HG03064 (cell line): ENCODE results near the gene CDH26.

ENCODE experiments used
- ATAC-seq: cut with Tn5 transposase; IDR thresholded peaks from one replicate; pipeline ENCODE4 v1.9.1; 2021; ENCODE audit warnings: low read depth; ENCODE audit not compliant: unreplicated experiment

The CDH26 gene

DNA sequence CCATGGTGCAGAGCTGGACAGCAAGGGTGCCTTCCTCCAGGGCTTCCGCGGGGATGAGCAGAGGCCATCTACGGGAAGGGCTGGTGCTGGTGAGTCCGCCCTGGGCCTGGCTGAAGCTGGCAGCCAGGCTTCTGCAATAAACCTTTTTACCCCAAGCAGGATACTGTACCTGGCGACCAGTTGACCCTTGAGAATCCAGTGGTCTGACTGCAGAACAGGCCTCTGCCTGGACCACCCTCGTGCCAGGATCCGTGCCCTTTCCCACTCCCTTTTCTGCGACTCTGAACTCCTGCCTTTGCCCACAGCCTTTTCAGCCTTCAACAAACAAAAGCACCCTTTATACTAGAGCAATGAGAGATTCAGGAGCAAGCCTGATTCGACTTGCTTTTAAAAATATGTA, 18.9 kb downstream of the CDH26 start:
- no peak for ATAC-seq

DNA sequence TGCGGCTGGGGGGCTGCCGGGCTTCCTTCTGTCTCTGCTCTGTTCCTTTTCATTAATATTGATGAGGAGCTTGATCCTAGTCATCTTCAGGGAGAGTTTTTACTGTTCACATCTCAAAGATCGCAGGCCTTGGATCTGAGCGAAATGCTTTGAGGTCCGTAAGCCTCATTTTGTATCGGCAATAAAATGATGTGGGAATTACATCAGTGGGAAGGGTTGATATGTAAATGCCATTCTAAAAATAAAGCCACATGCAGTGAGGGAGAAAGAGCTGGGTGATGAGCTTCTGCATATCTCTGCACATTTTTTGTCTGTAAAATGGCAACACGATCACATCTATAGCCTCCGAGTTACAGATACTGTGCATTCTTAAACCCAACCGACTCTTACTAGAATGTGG, 24.9 kb downstream of the CDH26 start:
- no peak for ATAC-seq

DNA sequence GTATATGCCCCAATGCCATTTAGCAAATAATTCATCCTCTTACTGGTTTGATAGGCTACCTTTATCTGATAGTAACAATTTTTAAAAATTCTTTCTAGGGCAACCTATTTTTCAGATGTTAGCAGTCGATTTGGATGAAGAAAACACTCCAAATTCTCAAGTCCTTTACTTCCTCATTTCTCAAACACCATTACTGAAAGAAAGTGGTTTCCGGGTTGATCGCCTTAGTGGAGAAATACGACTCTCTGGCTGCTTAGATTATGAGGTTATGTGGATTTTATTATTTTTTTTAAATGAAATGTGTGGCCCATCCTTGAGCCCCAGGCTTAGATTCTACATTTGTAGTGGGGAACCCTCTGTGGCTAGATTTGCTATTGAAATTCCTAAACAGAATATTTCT, 26.3 kb downstream of the CDH26 start:
- ATAC-seq, result no peak

DNA sequence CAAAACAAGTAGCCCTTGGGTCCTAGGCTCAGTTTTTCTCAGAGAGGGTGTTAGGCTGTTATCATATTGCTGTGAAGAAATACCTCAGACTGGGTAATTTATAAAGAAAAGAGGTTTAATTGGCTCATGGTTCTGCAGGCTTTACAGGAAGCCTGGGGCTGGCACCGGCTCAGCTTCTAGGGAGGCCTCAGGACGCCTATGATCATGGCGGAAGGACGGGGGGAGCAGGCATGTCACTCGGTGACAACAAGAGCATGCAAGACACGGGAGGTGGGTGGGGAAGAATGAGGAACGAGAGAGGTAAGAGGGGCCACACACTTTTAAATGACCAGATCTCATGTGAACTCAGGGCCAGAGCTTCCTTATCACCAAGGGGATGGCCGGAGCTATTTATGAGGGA, 26.9 kb downstream of the CDH26 start:
- no peak for ATAC-seq

DNA sequence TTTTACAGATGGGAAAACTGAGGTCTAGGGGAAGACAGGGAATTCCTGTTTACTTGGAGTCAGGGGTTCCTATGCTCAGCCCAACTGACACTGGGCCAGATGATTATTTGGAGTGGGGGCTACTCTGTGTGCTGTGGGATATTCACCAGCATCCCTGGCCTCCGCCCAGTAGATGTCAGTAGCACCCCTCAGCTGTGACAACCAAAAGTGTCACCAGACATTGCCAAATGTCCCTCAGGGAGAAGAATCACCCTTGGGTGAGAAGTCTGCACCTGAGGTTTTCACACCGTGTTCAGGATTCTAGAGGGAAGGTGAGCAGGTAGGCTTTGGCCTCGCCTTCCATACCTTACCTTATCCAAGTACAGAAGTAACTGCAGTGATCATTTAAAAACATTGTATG, 27.6 kb downstream of the CDH26 start:
- ATAC-seq, result no peak

DNA sequence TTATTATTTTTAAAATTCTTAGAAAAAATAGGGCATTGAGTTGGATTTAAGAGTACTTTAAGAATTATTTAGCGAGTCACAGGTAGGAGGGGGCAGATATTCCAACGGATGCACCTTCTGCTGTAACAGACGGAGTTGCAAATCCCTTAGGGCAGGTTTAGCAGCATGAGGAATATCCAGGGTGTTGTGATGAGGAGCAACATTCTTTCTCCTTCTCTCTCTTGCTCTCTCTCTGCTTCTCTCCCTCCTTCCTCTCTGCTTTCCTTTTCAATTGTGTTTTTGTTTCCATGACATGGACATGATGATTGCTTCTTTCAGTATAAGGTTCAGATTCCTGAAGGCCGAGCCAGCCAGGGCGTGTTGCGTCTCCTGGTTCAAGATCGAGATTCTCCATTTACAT, 28.9 kb downstream of the CDH26 start:
- ATAC-seq, result no peak

DNA sequence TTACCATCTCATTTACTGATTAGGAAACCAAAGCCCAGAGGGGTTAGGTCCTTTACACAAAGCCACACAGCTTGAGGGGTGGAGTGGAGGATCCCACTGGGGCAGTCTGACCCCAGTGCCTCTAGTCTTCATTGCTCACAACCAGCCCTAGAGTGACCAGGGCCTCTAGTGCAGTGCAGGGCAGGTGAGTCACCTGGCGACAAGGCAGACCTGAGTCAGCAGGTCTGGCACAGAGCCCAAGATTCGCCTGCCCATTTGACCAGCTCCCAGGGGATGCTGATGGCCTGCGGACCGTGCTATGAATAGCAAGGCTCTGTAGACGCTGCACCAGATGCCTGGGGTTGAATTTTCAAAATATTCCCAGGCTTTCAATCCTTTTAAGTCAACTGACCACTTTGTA, 29.9 kb downstream of the CDH26 start:
- ATAC-seq, result no peak

DNA sequence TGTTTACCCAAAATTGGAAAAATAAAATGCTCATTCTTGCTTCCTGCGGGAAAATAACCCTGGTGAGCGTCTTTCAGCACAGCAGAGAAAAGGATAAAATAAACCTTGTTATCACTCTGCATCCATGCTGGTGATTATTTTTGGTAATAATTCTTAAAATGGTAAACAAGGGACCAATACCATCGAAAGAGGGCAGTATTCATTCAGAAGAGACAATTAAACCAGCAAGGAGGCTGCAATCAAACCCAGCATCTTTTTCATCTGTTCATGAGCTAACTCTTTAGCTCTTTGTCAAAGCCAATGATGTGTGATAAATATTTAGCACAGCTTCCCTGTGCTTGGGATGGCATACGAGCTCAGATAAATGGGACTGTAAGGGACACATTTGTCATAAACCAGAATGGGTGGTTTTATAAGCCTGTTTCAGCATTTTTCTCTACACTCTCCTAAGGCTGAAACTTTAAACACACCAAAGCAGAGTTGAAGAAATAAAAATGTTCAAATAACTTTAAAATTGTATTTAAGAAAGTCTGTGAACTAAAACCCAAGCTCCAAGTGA, 34.4 kb downstream of the CDH26 start:
- ATAC-seq, result no peak

DNA sequence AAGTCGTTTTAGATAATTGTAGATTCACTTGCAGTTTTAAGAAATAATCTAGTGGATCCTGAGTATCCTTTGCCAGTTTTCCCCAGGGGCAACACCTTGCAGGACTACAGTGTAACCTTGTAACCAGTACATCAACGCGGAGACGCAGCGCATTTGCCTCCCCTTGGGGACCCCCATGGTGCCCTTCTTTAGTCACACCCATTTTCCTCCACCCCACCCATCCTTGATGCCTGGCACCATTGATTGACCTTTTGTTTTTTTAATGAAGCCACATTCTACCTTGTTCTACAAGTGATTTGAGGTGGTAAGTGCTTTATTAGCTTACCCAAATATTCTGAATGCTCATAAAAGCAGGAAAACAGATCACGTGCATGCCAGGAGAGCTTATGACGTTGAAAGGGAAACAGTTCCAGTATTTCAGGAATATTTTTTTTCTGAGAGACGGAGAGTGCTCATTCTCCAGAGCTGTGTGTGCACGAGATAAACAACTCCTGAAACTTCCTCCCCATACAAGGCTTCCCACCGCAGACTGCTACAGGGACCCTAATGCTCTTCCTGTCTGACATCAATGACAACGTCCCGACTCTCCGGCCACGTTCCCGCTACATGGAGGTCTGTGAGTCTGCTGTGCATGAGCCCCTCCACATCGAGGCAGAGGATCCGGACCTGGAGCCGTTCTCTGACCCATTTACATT, 35.7 kb downstream of the CDH26 start:
- no peak for ATAC-seq

DNA sequence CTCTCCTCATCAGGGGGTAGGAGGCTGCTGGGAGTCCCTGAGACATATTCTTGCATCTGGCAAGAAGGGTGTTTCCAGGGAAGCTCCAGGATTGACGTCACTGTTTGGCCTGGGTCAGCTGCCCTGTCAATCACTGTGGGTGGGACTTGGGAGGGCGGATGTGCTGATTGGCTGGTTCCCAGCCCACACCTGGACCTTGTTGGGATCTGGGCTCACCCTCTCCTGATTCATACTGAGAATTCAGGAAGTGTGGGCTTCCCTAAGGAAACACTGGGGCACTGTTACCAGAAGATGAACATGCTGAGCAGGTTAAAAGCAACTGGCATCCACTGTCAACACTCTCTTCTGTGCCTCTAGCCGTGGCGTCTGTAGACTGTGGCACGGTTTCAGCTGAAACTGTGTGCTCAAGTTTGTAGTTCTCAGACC, 36.5 kb downstream of the CDH26 start:
- no peak for ATAC-seq

DNA sequence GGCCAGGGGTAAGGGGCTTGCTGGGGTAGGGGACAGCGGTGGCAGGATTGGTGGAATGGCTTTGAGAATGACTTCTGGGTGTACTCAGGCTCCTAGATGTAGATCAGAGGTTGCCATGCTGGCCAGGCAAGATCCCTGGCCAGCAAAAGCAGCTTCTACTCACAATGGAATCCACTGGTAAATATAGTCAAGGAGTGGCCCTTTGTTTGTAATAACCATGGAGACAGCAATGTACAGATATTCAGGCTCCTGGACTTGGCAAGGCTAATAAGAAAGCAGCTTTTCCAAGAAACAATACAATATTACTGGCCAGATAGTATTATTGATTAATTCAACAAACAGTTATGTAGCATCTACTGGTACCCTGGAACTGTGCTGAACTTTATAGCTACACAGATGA, 37.9 kb downstream of the CDH26 start:
- no peak for ATAC-seq

DNA sequence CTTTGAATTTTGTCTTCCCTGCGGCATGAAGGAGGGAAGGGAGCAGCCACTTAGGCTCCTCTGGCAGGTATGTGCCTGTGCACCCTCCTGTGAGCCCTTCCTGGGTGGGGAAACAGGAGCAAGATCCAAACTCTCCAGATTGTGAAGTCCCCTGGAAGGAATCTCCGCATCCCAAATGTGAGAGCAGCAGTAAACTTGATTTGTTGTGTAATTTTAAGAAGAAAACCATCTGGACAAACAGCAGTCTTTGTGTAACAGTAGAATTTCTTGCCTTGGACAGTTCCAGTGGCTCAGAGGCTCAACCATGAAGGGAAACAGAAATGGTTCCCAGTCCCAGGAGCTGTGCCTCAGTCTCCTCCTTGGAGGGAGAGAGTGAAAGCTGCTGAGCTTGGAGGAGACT, 39.7 kb downstream of the CDH26 start:
- no peak for ATAC-seq

DNA sequence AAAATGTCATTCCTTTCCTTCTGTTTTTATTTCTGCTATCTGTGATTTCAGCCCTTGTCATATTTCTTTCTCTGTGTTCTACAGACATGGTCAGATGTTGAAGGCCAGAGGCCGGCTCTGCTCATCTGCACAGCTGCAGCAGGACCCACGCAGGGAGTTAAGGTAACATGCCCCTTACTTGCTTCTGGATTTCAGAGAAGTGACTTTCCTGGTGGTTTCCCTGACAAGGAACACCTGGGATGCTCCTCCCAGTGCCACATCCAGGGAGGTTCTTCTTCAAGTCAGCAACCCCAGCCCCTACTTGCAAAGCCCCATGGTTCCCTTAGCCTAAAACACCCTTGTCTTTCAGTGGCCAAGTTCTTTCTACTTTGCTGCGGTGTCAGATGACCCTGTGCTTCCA, 41.3 kb downstream of the CDH26 start:
- no peak for ATAC-seq

DNA sequence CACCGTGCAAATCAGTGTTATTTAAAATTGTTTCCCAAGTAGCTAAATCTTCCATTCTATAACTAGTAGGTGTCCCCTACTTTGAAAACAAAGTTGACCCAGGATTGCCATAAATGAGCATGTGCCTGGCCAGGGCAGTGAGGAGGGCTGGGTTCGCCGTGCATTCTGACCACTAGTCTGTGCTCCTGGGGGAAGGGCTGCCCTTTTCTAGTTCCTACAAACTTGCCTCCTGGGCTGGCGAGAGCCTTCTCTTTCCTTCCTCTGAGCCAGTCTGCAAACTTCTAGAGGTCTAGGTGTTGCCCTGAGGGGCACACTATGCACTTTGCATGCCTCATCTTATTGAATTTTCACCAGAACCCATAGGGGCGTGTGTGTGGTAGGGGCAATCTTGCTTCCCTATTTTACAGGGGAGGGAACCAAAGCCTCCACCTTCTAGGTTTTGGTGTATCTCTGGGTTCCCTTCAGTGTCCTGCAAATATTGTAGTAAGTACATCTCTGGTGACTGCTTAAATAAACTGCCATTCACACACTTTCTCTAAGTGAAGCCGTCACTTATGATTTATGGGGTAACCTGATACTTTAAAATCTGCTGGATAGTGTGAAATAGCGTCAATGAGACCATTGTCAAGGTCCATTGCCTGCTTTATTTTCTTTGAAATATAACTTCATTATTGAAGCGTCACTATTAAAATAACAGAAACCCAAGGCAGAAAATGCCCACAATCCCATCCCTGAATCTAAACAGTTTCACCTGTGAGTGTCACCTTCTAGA, 42.2 kb downstream of the CDH26 start:
- ATAC-seq, result no peak

DNA sequence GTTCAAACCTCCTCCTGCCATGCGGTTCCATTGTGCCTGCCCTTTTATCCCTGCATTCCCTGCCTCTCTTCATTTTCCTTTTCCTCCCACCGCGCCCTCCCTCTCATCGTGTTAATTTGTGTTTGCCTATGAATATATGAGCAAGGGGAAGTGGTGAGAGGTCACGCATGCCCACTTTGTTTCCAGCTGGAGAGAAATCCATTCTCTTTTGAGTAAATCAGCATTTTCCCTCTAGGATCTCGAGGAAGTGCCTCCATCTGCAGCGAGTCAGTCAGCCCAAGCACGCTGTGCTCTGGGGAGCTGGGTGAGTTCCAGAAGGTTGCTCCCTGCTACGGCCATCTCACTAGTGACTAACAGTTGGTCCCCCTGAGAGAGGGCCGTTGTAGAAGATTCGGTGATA, 42.9 kb downstream of the CDH26 start:
- ATAC-seq, result no peak

DNA sequence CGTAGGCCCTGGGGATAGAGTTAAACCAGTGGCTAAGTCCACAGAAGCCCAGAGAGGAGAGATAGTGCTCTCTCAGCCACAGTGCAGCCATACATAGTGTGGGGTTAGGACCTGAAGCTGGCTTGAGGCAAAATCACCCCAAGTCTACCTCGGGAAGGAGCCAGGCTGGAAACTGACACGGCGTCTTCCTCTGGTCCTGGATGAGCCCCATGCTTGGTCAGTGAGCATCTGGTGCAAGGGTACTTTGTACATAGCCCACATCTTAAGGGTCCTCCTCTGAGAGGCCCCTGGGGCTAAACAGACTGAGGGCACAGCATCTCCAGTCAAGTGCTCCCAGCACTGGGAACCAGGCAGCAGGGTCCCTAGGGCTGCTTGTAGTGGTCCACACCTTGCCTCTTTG, 45.6 kb downstream of the CDH26 start:
- no peak for ATAC-seq

DNA sequence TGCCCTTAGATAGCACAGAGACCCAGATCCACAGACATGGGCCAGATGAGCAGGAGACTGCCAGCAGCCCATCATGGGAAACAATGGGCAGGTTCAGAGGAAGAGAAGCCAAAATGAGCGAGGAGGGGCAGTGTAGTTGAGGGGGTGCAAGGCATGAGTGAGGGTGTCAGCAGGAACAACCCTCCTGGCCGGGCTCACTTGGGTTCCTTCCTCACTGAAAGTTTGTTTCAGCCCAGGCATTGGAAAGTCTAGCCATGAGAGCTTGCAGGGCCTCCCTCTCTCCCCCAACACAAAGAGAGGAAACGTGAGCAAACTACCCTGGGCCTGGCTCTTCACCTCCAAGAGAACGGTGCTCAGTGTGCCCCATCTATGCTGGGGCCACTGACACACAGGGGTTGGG, 48.0 kb downstream of the CDH26 start:
- ATAC-seq, result no peak

DNA sequence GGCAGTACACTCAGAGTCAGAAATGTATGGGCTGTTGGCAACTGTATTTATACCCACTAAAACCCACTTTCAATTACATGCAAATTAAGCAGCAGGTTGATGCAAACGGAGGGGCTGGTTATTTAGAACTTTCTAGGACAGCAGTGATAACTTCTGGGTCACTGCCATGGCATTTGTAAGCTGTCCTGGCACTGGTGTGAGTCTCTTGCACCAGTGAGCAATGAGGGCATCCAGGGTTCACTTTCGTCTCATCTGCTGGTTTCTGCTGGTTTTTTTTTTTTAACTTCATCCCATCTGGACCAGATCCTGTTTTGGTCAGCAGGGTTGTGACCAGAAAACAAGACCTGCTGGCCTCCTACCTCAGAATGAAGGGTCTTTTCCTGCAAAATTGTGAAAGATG, 49.2 kb downstream of the CDH26 start:
- ATAC-seq, result no peak

DNA sequence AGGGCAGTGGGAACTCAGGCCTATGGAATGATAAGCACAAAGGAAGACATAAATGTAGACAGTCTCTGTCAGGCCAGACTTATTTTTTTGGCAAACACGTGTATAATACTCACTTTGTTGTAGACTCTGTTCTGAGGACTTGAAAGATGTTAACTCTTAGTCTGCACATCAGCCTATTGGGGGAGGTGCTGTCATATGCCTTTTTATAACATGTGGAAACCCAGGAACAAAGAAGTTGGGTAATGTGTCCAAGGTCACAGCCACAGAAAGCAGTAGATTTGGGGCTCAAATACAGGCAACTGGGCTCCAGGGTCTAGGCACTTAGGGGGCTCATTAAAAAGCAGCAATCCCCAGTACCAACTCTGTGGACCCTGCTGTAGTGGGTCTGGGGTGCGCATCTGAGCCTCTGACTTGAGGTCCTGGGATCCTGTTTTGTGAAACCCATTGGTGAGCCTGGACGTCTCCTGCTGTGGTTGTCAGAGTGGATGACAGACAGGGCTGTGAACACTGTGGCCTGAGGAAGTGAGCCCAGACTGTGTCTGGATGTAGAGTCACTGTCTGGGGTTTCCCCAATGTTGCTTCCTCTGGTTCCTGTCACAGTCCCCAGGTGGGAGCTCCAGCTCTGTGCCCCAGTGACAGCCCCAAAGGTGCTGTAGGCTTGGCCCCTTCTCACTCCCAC, 50.0 kb downstream of the CDH26 start:
- ATAC-seq, result no peak

DNA sequence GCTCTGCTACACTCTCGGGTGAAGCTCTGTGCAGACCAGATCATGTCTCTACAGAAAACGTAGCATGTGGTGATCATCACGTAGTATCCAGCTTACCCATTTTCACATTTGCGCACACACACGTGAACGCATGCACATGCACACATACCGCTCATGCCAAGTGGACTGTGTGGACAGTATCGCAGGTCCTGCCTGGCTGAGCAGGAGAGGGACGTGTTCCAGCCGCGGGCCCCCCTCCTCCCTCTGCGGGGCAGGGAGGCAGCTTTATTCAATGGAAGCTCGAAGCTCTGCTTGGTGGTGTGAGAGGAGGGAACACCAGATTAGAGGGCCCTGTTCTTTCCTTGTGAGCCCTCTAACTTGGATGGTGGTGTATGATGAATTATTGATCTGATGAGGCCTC, 51.1 kb downstream of the CDH26 start:
- ATAC-seq, result no peak

DNA sequence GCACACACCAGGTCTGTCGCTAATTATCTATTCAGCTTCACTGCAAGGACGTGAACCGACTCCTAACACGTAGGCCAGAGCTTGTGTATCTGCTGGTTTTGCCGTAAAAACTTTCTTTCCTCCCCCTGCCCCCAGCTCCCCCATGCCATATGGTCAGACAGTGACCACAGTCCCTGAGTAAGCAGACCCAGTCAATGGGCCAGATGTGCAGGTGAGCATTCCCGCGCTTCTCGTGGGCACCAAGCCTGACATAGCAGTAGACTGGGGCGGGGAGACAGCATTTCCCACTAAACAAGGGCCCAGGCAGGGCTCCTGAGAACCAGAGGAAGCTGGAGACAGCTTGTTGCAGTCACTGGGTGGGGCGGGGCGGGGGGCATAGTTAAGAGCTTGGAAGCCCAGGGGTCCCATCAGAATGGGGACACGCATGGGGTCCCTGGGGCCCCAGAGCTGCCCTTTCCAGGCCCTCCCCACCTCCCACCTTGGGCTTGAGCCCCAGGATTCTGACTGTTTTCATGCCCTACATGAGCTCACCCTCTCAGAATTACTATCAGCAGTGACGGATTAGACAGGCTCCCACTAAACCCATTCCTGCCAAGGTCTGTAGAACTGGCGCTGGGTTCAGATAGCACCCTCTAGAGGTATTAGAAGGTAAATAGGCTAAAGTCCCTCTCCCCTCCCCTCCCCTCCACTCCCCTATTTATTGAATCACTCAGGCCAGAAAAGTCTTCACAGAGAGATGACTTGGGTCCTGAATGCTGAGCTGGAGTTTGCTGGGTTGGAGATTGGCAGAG, 51.8 kb downstream of the CDH26 start:
- no peak for ATAC-seq
